Esophagus squamous epithelium (tissue), 4 donors: Measurements from ENCODE around the gene CFAP44.

ENCODE experiments used
- POLR2A ChIP-seq, 4 donors: fragments of 450-650 bp; IDR thresholded peaks; one replicate each; pipeline ENCODE4 v1.6.1; 2017; ENCODE audit warnings: antibody characterized with exemption in 4 of 4, mild to moderate bottlenecking in 4 of 4, moderate library complexity in 3 of 4
- TF ChIP-seq, protein P1 (sequence below), 6 experiments: fragments of 450-650 bp in 4 of 6; fragments of 200-600 bp in 2 of 6; sonication (generic) in 2 of 6; IDR thresholded peaks; one replicate each; pipeline ENCODE4 v1.5.1; 2016 to 2019; ENCODE audit warnings: antibody characterized with exemption in 6 of 6, mild to moderate bottlenecking in 4 of 6, moderate library complexity in 4 of 6

DNA sequence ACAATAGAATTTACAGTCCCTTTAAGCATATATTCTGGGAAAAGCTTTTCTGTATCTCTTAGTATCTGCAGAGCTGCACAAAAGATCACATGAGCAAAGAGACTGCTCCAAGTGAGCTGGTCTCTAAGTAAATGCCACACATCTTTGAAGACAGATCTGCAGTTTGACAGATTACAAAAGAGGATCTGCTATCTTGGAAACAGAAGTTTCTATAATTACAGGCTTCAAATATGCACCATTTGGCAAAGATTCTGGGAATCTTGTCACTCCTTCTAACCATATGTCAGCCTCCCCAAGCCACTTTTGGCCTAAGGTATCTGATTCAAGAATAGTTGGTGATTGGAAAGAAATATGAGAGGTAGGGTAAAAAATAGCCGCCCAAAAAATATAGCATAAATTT lies 9.6 kb upstream of the CFAP44 start:
- TF ChIP-seq, protein P1, sequence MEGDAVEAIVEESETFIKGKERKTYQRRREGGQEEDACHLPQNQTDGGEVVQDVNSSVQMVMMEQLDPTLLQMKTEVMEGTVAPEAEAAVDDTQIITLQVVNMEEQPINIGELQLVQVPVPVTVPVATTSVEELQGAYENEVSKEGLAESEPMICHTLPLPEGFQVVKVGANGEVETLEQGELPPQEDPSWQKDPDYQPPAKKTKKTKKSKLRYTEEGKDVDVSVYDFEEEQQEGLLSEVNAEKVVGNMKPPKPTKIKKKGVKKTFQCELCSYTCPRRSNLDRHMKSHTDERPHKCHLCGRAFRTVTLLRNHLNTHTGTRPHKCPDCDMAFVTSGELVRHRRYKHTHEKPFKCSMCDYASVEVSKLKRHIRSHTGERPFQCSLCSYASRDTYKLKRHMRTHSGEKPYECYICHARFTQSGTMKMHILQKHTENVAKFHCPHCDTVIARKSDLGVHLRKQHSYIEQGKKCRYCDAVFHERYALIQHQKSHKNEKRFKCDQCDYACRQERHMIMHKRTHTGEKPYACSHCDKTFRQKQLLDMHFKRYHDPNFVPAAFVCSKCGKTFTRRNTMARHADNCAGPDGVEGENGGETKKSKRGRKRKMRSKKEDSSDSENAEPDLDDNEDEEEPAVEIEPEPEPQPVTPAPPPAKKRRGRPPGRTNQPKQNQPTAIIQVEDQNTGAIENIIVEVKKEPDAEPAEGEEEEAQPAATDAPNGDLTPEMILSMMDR (IDR thresholded peaks at IDR 0.05), result no peak
- TF ChIP-seq POLR2A (IDR thresholded peaks at IDR 0.05), result no peak
